H7 (cell line): Measurements from ENCODE around the gene GYPA. TPM values are rescaled to one million over a fixed set of nuclear protein-coding genes. Genes with fewer than 3 reads are reported as not detected.
"Not testable (repeated sequence)": the region's sequence is repeated elsewhere in the genome, so short reads cannot be mapped to it uniquely, and the experiment has no call there.

Source experiments
- DNase-seq: peaks from one replicate; pipeline ENCODE4 v3.0.0; 2012
- H3K27me3 ChIP-seq: 2 replicates; pipeline ENCODE4 v1.6.0; 2011; ENCODE audit warnings: mild to moderate bottlenecking, low read length; ENCODE audit not compliant: control insufficient read depth, insufficient read depth
- H3K36me3 ChIP-seq: replicated peaks from 2 replicates; pipeline ENCODE4 v1.5.1; 2011; ENCODE audit warnings: low read length; ENCODE audit not compliant: control insufficient read depth, insufficient read depth
- H3K4me3 ChIP-seq: 2 replicates; pipeline ENCODE4 v1.5.1; 2011; ENCODE audit warnings: low read depth, mild to moderate bottlenecking, control low read depth, low read length, moderate library complexity; ENCODE audit not compliant: insufficient read depth
- total RNA-seq: library from RNA; depleted of rRNA; stranded (reverse); fragments of >200 nt; shearing (Covaris generic); gene quantifications from 2 replicates; pipeline ENCODE4 v1.2.3, GENCODE V29; 2014

GYPA gene
- total RNA-seq, 1 experiment from 2014 or later, result not detected

- not testable (repeated sequence) for DNase-seq, H3K27me3 ChIP-seq, H3K36me3 ChIP-seq, H3K4me3 ChIP-seq
Observed at GRCh38 chr4:144139991-144140390, 527 bp downstream of the GYPA start.

- not testable (repeated sequence) for H3K36me3 ChIP-seq, H3K4me3 ChIP-seq, H3K27me3 ChIP-seq, DNase-seq
Observed at GRCh38 chr4:144139547-144139946, 971 bp downstream of the GYPA start.

- H3K27me3 ChIP-seq, DNase-seq, H3K36me3 ChIP-seq, H3K4me3 ChIP-seq: not testable (repeated sequence)
Observed at GRCh38 chr4:144138239-144138638, 2.3 kb downstream of the GYPA start.

- not testable (repeated sequence) for H3K27me3 ChIP-seq, H3K36me3 ChIP-seq, H3K4me3 ChIP-seq, DNase-seq
Observed at GRCh38 chr4:144137137-144137931, 3.2 kb downstream of the GYPA start.

GRCh38 chr4:144136189-144136588, 4.3 kb downstream of the GYPA start:
- H3K36me3 ChIP-seq, H3K27me3 ChIP-seq, DNase-seq, H3K4me3 ChIP-seq: not testable (repeated sequence)

- not testable (repeated sequence) for DNase-seq, H3K27me3 ChIP-seq, H3K36me3 ChIP-seq, H3K4me3 ChIP-seq
Observed at GRCh38 chr4:144130167-144130566, 10.4 kb downstream of the GYPA start.

GRCh38 chr4:144129336-144129875, 11.1 kb downstream of the GYPA start:
- H3K36me3 ChIP-seq, DNase-seq, H3K27me3 ChIP-seq, H3K4me3 ChIP-seq: not testable (repeated sequence)

GRCh38 chr4:144128709-144129320, 11.7 kb downstream of the GYPA start:
- not testable (repeated sequence) for H3K27me3 ChIP-seq, DNase-seq, H3K36me3 ChIP-seq, H3K4me3 ChIP-seq

GRCh38 chr4:144125109-144125508, 15.4 kb downstream of the GYPA start:
- H3K4me3 ChIP-seq, H3K36me3 ChIP-seq, H3K27me3 ChIP-seq, DNase-seq: not testable (repeated sequence)

GRCh38 chr4:144123982-144124635, 16.4 kb downstream of the GYPA start:
- H3K4me3 ChIP-seq, DNase-seq, H3K27me3 ChIP-seq, H3K36me3 ChIP-seq: not testable (repeated sequence)

- not testable (repeated sequence) for DNase-seq, H3K27me3 ChIP-seq, H3K4me3 ChIP-seq, H3K36me3 ChIP-seq
Observed at GRCh38 chr4:144123269-144123668, 17.2 kb downstream of the GYPA start.

GRCh38 chr4:144119752-144120151, 20.8 kb downstream of the GYPA start:
- not testable (repeated sequence) for H3K4me3 ChIP-seq, DNase-seq, H3K27me3 ChIP-seq, H3K36me3 ChIP-seq

GRCh38 chr4:144115519-144115918, 25.0 kb downstream of the GYPA start:
- Histone ChIP-seq H3K4me3 (no peak overlapping the region), H3K27me3 (no peaks in the 10 kb centered on the region), H3K36me3 (no peaks in the 10 kb centered on the region)
- DNase-seq, result no peak

GRCh38 chr4:144113546-144113945, 27.0 kb downstream of the GYPA start:
- no peaks in the 10 kb centered on the region for H3K36me3 ChIP-seq
- no peak overlapping the region for H3K4me3 ChIP-seq
- DNase-seq, result no peak
- no peaks in the 10 kb centered on the region for H3K27me3 ChIP-seq
